Hypothalamus (tissue), 51 donors: ENCODE measurements around the gene PPDPF.
"Not testable (repeated sequence)": the region's sequence is repeated elsewhere in the genome, so short reads cannot be mapped to it uniquely, and the experiment has no call there.

Experiments
- DNase-seq, 51 donors: peaks; one replicate each; lab custom pipeline; 2025; lab: John Stamatoyannopoulos, UW

The PPDPF gene

GRCh38 chr20:63561624-63562396 is 41.2 kb downstream of the PPDPF start:
- DNase-seq, result no peak

- DNase-seq, result no peak
Measured at GRCh38 chr20:63562461-63563224, 42.1 kb downstream of the PPDPF start.

DNA sequence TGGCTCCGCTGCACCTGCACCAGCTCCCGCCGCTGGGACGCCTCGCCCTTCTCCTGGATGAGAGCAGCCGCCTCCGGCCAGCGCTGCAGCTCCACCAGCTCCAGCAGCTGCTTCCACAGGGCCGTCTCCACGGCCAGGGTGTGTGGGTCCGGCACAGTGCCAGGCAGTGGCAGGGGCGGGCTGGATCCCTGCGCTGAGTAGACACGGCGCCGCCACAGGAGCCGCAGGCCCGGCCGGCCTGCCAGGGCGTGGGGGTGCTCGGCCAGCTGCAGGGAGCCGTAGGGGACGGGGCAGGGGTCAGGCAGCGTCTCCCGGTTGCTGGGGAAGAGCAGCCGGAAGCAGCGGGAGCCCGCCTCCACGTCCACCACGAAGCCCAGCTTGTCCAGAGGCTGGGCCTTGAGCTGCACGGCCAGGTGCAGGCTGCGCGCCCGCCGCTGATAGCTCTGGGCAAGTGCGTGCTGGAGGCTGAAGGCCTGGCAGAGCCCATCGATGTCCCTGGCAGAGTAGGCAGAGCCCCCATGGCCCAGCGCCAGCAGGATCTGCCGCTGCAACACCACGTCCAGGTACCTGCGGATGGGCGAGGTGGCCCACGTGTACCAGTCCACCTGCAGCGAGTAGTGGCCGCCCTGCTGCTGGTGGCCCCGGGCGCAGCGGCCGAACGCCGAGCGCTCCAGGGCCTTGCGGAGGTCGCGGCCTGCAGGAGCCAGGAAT is 42.8 kb downstream of the PPDPF start:
- DNase-seq, result no peak

GRCh38 chr20:63564036-63564810 is 43.7 kb downstream of the PPDPF start:
- DNase-seq, result no peak

GRCh38 chr20:63565021-63565698 is 44.6 kb downstream of the PPDPF start:
- DNase-seq, result no peak

GRCh38 chr20:63565699-63566335 is 45.3 kb downstream of the PPDPF start:
- no peak for DNase-seq

- no peak for DNase-seq
Measured at GRCh38 chr20:63566395-63567135, 46.0 kb downstream of the PPDPF start.

GRCh38 chr20:63567136-63567385 is 46.5 kb downstream of the PPDPF start:
- DNase-seq, result no peak

- DNase-seq, result peak in 6 of 51 donors; percentile 2 to 24 (median 15)
Measured at GRCh38 chr20:63567386-63568169, 47.0 kb downstream of the PPDPF start.

GRCh38 chr20:63568170-63568981 is 47.8 kb downstream of the PPDPF start:
- no peak for DNase-seq

DNA sequence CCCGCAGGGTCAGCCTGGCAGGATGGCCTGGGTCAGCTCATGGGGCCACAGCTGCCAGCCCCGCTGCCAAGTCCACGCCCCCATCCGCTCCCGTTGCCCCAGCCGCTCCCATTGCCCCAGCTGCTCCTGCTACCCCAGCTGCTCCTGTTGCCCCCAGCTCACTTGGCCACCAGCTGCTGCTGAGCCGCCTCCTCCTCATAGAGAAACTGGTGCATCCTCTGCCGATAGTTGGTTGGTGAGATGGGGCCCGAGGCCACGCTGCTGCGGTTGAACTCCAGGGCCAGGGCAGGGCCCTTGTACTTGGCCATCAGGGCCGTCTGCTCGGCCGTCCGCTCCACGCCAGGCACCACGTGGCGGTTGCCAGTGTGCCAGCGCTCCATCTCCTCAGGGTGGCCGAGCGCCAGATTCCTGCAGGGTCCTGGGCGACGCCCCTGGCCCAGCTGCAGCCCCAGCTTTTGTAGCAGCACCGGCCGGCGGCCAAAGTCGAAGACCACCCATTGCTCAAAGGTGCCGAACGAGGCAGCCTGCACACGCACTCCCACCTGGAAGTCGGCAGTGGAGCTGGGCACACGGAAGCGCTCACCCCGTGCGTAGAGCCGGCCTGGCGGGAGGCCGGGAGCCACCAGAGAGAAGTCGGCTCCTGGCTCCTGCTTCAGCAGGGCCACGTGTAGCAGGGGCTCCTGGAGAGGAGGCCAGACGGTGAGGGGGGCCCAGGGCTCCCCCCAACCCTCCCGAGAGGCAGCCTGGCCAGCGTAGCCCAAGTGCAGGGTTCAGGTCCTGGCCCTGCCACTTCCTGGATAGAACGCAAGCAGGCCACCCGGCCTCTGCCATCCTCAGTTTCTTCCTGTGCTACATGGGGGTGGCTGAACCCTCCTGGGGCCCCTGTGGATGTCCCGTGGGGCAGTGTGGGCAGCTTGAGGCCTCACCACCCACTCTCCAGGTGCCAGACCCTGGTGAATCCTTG is 48.7 kb downstream of the PPDPF start:
- no peak for DNase-seq

GRCh38 chr20:63570281-63571086 is 49.9 kb downstream of the PPDPF start:
- DNase-seq, result no peak

DNA sequence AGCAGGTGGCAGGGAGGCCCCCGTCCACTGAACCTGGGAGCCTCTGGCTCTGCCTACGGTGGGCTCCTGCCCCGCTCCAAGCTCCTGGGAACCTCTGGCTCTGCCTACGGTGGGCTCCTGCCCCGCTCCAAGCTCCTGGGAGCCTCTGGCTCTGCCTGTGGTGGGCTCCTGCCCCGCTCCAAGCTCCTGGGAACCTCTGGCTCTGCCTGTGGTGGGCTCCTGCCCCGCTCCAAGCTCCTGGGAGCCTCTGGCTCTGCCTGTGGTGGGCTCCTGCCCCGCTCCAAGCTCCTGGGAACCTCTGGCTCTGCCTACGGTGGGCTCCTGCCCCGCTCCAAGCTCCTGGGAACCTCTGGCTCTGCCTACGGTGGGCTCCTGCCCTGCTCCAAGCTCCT is 50.5 kb downstream of the PPDPF start:
- not testable (repeated sequence) for DNase-seq
